ENCODE results near the gene WDR64.

DNA sequence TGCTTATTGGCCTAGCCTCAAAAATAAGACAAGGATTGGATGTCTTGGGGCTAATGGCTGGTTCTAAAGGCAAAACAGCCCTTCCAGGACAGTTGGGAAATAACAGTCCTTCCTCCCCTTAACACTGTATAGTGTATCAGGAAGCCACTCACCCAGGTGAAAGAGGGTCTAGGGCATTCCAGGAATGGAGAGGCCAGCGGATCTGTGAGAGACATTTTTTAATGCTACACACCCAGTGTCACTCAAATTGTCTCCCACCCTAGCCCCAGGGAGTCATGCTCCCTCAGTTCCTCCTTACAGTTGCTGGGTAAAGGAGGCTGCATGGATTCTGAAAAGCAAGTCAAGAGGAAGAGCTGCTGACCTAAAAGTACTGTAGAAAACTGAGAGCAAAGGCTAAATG, 171.8 kb downstream of the WDR64 start:
- no peak for TF ChIP-seq SMAD1 (CRISPR knock-in tag; IDR thresholded peaks at IDR 0.05; ENCODE audit: borderline replicate concordance, low read depth)
- TF ChIP-seq NFE2L1 (CRISPR knock-in tag; IDR thresholded peaks at IDR 0.05; ENCODE audit: borderline replicate concordance) = no peak
- no peak for TF ChIP-seq ZNF777 (CRISPR knock-in tag; IDR thresholded peaks at IDR 0.05)
- TF ChIP-seq, protein P1, sequence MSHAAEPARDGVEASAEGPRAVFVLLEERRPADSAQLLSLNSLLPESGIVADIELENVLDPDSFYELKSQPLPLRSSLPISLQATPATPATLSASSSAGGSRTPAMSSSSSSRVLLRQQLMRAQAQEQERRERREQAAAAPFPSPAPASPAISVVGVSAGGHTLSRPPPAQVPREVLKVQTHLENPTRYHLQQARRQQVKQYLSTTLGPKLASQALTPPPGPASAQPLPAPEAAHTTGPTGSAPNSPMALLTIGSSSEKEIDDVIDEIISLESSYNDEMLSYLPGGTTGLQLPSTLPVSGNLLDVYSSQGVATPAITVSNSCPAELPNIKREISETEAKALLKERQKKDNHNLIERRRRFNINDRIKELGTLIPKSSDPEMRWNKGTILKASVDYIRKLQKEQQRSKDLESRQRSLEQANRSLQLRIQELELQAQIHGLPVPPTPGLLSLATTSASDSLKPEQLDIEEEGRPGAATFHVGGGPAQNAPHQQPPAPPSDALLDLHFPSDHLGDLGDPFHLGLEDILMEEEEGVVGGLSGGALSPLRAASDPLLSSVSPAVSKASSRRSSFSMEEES (CRISPR knock-in tag; IDR thresholded peaks at IDR 0.05) = no peak
- TF ChIP-seq ATF7 (IDR thresholded peaks at IDR 0.05) = no peak
- TF ChIP-seq ATF7 (CRISPR knock-in tag; IDR thresholded peaks at IDR 0.05) = no peak
